Activated naive CD8-positive, alpha-beta T cell treated with anti-CD3 and anti-CD28 coated beads for 36 hours (primary cell): ENCODE data around the gene WDR1. TPM values are rescaled to one million over a fixed set of nuclear protein-coding genes. Genes with fewer than 3 reads are reported as not detected.

Experiments used
- DNase-seq: peaks from one replicate; pipeline ENCODE4 v3.0.0; 2021
- H3K27ac Mint-ChIP-seq: one replicate; pipeline ENCODE4 v1.8.0; 2022; ENCODE audit warnings: mild to moderate bottlenecking, moderate library complexity, mixed read lengths
- H3K27me3 Mint-ChIP-seq: one replicate; pipeline ENCODE4 v1.8.0; 2022; ENCODE audit warnings: mild to moderate bottlenecking, mixed read lengths
- H3K36me3 Mint-ChIP-seq: one replicate; pipeline ENCODE4 v1.8.0; 2021; ENCODE audit warnings: mild to moderate bottlenecking, mixed read lengths
- H3K4me1 Mint-ChIP-seq: one replicate; pipeline ENCODE4 v1.8.0; 2021; ENCODE audit warnings: mixed read lengths
- H3K4me3 Mint-ChIP-seq: one replicate; pipeline ENCODE4 v1.8.0; 2022; ENCODE audit warnings: mild to moderate bottlenecking, moderate library complexity, mixed read lengths
- H3K9me3 Mint-ChIP-seq: one replicate; pipeline ENCODE4 v1.8.0; 2022; ENCODE audit warnings: mixed read lengths
- total RNA-seq, 2 experiments: library from RNA; stranded (reverse); gene quantifications; one replicate each; pipeline ENCODE4 v1.2.3, GENCODE V29; 2021

Gene WDR1
- total RNA-seq, 2 experiments from 2014 or later, result 372 to 385 TPM

DNA sequence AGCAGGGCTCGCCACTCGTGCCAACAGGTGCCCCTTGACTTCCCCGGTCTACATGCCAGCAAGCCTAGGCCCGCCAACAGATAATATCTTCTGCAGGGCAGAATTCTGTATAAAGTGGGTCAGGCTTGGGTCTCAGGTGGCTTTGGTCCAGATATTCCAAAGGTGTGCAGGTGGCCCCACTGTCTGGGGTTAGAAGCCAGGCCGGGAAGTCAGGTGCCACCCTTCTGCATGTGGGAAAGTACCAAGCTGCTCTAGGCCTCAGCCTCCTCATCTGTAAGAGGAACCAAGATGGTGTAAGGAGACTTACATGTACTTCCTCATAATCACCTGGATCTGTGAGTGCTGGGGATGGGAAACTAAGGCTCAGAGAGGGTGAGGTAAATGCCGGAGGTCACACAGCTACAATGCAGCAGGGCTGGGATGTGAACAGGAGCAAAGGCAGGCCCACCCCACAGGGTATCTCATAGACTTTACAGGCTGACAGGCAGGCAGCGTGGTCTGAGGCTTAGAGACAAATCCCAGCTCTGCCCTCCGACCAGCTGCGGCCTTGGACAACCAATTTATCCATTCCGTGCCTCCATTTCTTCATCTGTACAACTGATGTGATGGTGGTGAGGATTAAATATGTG, 35.9 kb downstream of the WDR1 start:
- Mint-ChIP-seq H3K27ac (no peak overlapping the region), H3K27me3 (no peaks in the 10 kb centered on the region), H3K4me3 (no peak overlapping the region), H3K9me3 (no peaks in the 10 kb centered on the region), H3K36me3 (peaks cover 18% of the 10 kb centered on the region), H3K4me1 (no peaks in the 10 kb centered on the region)
- no peak for DNase-seq

DNA sequence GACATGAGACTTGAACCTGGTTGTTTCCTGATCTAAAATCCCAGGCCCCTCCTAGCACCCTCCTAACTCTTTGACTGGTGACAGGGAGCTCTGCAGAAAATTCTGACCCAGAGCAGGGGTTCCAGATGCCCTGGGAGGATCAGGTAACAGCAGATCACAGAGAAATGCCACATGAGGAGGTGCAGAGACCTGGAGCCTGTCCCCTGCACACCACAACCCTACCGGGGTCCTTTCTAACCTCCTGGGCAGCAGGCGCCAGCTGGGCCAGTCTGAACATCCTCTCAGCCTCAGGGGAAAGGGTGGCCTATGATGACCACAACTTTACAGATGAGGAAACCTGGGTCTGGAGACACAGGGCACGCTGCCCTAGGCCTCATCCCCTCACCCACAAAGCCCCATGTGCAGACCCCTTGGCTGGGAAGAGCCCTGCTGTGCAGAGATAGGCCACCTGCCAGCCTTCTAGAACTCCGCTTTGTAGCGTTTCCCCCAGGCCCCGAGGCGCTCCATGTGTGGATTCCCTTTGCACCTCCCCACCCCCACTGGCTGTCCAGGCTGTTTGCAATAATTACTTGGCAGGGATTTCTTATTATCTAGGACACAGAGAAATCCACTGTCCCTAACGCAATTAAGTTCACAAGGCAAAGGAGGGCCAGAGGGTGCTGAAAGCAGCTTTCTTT, 36.5 kb downstream of the WDR1 start:
- peaks cover 19% of the 10 kb centered on the region for H3K36me3 Mint-ChIP-seq
- no peaks in the 10 kb centered on the region for H3K27me3 Mint-ChIP-seq
- H3K27ac Mint-ChIP-seq, result peak overlapping the region; percentile 59
- H3K9me3 Mint-ChIP-seq, result no peaks in the 10 kb centered on the region
- DNase-seq, result no peak
- H3K4me1 Mint-ChIP-seq, result no peaks in the 10 kb centered on the region
- H3K4me3 Mint-ChIP-seq, result no peak overlapping the region

DNA sequence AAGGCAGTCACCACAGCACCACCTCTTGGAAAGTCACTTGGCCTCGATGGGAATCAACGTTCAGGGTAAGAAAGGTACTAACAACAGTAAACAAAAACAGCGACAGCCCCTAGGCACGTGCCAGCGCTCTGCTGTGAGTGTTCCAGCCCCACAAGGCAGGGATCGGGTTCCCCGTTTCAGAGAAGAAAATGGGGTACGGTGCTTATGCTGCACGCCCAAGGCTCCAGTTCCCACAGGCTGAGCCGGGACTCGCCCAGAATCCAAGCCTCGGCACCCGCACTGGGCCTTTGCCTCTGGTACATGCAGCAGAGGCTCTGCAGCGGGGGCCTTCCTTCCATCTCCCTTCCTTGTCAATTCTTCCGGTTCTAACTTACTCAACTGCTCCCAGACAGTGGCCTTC, 37.3 kb downstream of the WDR1 start:
- Mint-ChIP-seq H3K27me3 (no peaks in the 10 kb centered on the region), H3K9me3 (no peaks in the 10 kb centered on the region), H3K4me3 (no peak overlapping the region), H3K27ac (peak overlapping the region; percentile 59), H3K4me1 (peaks cover 3% of the 10 kb centered on the region), H3K36me3 (peaks cover 26% of the 10 kb centered on the region)
- DNase-seq, result no peak

GRCh38 chr4:10078481-10079233, 37.9 kb downstream of the WDR1 start:
- Mint-ChIP-seq H3K9me3 (no peaks in the 10 kb centered on the region), H3K27me3 (no peaks in the 10 kb centered on the region), H3K4me3 (no peak overlapping the region), H3K4me1 (peaks cover 3% of the 10 kb centered on the region), H3K36me3 (peaks cover 29% of the 10 kb centered on the region), H3K27ac (no peak overlapping the region)
- DNase-seq, result no peak

- DNase-seq, result no peak
- H3K36me3 Mint-ChIP-seq, result peaks cover 36% of the 10 kb centered on the region
- no peak overlapping the region for H3K4me3 Mint-ChIP-seq
- no peaks in the 10 kb centered on the region for H3K9me3 Mint-ChIP-seq
- H3K27me3 Mint-ChIP-seq, result no peaks in the 10 kb centered on the region
- peaks cover 3% of the 10 kb centered on the region for H3K4me1 Mint-ChIP-seq
- H3K27ac Mint-ChIP-seq, result no peak overlapping the region
Observed at GRCh38 chr4:10077483-10078335, 38.9 kb downstream of the WDR1 start.

- Mint-ChIP-seq H3K27me3 (no peaks in the 10 kb centered on the region), H3K36me3 (peaks cover 42% of the 10 kb centered on the region), H3K4me3 (no peak overlapping the region), H3K27ac (no peak overlapping the region), H3K9me3 (no peaks in the 10 kb centered on the region), H3K4me1 (peaks cover 3% of the 10 kb centered on the region)
- no peak for DNase-seq
Observed at GRCh38 chr4:10077076-10077475, 39.5 kb downstream of the WDR1 start.

- Mint-ChIP-seq H3K9me3 (no peaks in the 10 kb centered on the region), H3K4me1 (peaks cover 3% of the 10 kb centered on the region), H3K27me3 (no peaks in the 10 kb centered on the region), H3K4me3 (no peak overlapping the region), H3K27ac (peak overlapping the region; percentile 52), H3K36me3 (peaks cover 41% of the 10 kb centered on the region)
- DNase-seq, result no peak
Observed at GRCh38 chr4:10075953-10076391, 40.6 kb downstream of the WDR1 start.

- Mint-ChIP-seq H3K27ac (no peak overlapping the region), H3K4me1 (peaks cover 3% of the 10 kb centered on the region), H3K4me3 (no peak overlapping the region), H3K9me3 (no peaks in the 10 kb centered on the region), H3K27me3 (no peaks in the 10 kb centered on the region), H3K36me3 (peaks cover 40% of the 10 kb centered on the region)
- no peak for DNase-seq
Observed at GRCh38 chr4:10075158-10075863, 41.3 kb downstream of the WDR1 start.

GRCh38 chr4:10074767-10075105, 41.9 kb downstream of the WDR1 start:
- DNase-seq, result no peak
- H3K36me3 Mint-ChIP-seq, result peaks cover 39% of the 10 kb centered on the region
- no peaks in the 10 kb centered on the region for H3K27me3 Mint-ChIP-seq
- peak overlapping the region; percentile 48 for H3K27ac Mint-ChIP-seq
- H3K9me3 Mint-ChIP-seq, result no peaks in the 10 kb centered on the region
- no peak overlapping the region for H3K4me3 Mint-ChIP-seq
- H3K4me1 Mint-ChIP-seq, result peaks cover 3% of the 10 kb centered on the region

- Mint-ChIP-seq H3K27ac (peak overlapping the region; percentile 48), H3K9me3 (no peaks in the 10 kb centered on the region), H3K4me1 (peaks cover 3% of the 10 kb centered on the region), H3K36me3 (peaks cover 36% of the 10 kb centered on the region), H3K27me3 (no peaks in the 10 kb centered on the region), H3K4me3 (no peak overlapping the region)
- no peak for DNase-seq
Observed at GRCh38 chr4:10074076-10074766, 42.4 kb downstream of the WDR1 start.

GRCh38 chr4:10072420-10073017, 44.1 kb downstream of the WDR1 start:
- no peaks in the 10 kb centered on the region for H3K27me3 Mint-ChIP-seq
- no peak for DNase-seq
- H3K4me1 Mint-ChIP-seq, result peaks cover 3% of the 10 kb centered on the region
- no peaks in the 10 kb centered on the region for H3K9me3 Mint-ChIP-seq
- no peak overlapping the region for H3K4me3 Mint-ChIP-seq
- H3K27ac Mint-ChIP-seq, result peak overlapping the region; percentile 70
- peaks cover 36% of the 10 kb centered on the region for H3K36me3 Mint-ChIP-seq

- H3K36me3 Mint-ChIP-seq, result peaks cover 19% of the 10 kb centered on the region
- H3K27ac Mint-ChIP-seq, result no peak overlapping the region
- H3K4me3 Mint-ChIP-seq, result no peak overlapping the region
- no peaks in the 10 kb centered on the region for H3K4me1 Mint-ChIP-seq
- H3K27me3 Mint-ChIP-seq, result no peaks in the 10 kb centered on the region
- no peaks in the 10 kb centered on the region for H3K9me3 Mint-ChIP-seq
- no peak for DNase-seq
Observed at GRCh38 chr4:10069075-10069642, 47.4 kb downstream of the WDR1 start.
